ENCODE measurements around the gene RCC1. TPM values are rescaled to one million over a fixed set of nuclear protein-coding genes. Genes with fewer than 3 reads are reported as not detected.
"Not testable (repeated sequence)": the region's sequence is repeated elsewhere in the genome, so short reads cannot be mapped to it uniquely, and the experiment has no call there.

The RCC1 gene
- polyA plus RNA-seq, 1 donor from 2014 or later: 13.3 TPM

- H3K4me1 Mint-ChIP-seq: peaks cover 34 to 42% (median 41%) of the 10 kb centered on the region in 3 donors
- H3K9me3 Mint-ChIP-seq: peaks cover 0 to 3% (median 0%) of the 10 kb centered on the region in 3 donors
- peak overlapping the region; percentile 91 to 99 (median 94) for H3K27ac Mint-ChIP-seq
- peak overlapping the region; percentile 93 to 100 (median 96) for H3K4me3 Mint-ChIP-seq
- H3K27me3 Mint-ChIP-seq: no peaks in the 10 kb centered on the region
- H3K36me3 Mint-ChIP-seq: peaks cover 10% of the 10 kb centered on the region
Measured at GRCh38 chr1:28506907-28507246, 1.0 kb downstream of the RCC1 start.

- H3K27me3 Mint-ChIP-seq: no peaks in the 10 kb centered on the region
- H3K36me3 Mint-ChIP-seq: peaks cover 14% of the 10 kb centered on the region
- H3K9me3 Mint-ChIP-seq: peaks cover 0 to 3% (median 0%) of the 10 kb centered on the region in 3 donors
- peak overlapping the region; percentile 93 to 100 (median 96) for H3K4me3 Mint-ChIP-seq
- H3K4me1 Mint-ChIP-seq: peaks cover 37 to 45% (median 45%) of the 10 kb centered on the region in 3 donors
- peak overlapping the region; percentile 91 to 99 (median 94) for H3K27ac Mint-ChIP-seq
Measured at GRCh38 chr1:28507247-28507645, 1.4 kb downstream of the RCC1 start.

DNA sequence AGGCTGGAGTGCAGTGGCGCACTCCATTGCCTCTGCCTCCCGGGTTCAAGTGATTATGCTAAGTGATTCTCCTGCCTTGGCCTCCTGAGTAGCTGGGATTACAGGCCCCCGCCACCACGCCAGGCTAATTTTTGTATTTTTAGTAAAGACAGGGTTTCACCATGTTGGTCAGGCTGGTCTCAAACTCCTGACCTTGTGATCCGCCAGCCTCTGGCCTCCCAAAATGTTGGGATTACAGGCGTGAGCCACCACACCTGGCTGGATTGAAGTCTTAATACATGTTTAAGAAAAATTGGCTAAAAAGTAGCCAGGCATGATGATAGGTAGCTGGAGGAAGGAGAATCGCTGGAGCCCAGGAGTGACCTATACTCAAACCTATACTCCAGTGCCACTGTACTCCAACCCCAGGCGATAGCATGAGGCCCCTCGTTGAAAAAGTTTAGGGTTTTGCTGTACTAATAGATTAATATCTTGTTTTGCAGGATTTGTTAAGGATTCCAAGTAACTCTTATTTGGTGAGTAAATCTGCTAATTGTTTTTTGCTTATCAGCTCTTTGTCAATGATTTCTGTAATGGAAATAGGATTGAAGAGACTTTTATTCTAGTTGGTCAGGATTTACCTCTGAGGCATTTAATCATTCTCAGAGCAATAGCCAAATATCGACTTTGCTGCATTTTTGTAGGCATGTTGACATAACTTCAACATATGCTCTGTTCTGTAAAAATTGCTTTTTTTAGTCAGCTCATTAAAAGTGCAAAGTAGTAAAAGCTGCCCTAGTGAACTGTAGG is 2.0 kb downstream of the RCC1 start:
- Mint-ChIP-seq H3K4me1 (peaks cover 43 to 51% (median 49%) of the 10 kb centered on the region in 3 donors), H3K36me3 (peaks cover 15% of the 10 kb centered on the region), H3K9me3 (peaks cover 0 to 3% (median 0%) of the 10 kb centered on the region in 3 donors), H3K4me3 (peak overlapping the region; percentile 93 to 100 (median 96)), H3K27me3 (no peaks in the 10 kb centered on the region), H3K27ac (peak overlapping the region; percentile 62 to 94 (median 91))

DNA sequence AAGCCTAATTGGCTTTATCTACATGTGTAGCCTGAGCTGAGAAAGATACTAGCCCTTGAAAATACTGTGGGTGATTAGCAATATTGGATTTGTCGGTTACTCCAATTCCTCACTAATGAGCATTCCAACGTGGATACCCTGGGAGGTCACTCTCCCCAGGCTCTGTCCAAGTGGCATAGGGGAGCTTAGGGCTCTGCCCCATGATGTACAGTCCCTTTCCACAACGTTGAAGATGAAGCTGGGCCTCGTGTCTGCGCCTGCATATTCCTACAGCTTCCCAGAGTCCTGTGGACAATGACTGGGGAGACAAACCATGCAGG is 2.6 kb downstream of the RCC1 start:
- Mint-ChIP-seq H3K27me3 (no peaks in the 10 kb centered on the region), H3K4me3 (peak overlapping the region; percentile 93 to 100 (median 96)), H3K4me1 (peaks cover 43 to 55% (median 49%) of the 10 kb centered on the region in 3 donors), H3K36me3 (peaks cover 16% of the 10 kb centered on the region), H3K9me3 (peaks cover 0 to 3% (median 0%) of the 10 kb centered on the region in 3 donors), H3K27ac (peak overlapping the region; percentile 20 to 91 (median 62))

- Mint-ChIP-seq H3K27me3 (no peaks in the 10 kb centered on the region), H3K4me1 (peaks cover 43 to 57% (median 49%) of the 10 kb centered on the region in 3 donors), H3K4me3 (peak overlapping the region; percentile 89 to 100 (median 94)), H3K9me3 (peaks cover 0 to 3% (median 0%) of the 10 kb centered on the region in 3 donors), H3K36me3 (peaks cover 21% of the 10 kb centered on the region), H3K27ac (peak overlapping the region; percentile 91 to 93 (median 92))
Measured at GRCh38 chr1:28509705-28510272, 3.9 kb downstream of the RCC1 start.

DNA sequence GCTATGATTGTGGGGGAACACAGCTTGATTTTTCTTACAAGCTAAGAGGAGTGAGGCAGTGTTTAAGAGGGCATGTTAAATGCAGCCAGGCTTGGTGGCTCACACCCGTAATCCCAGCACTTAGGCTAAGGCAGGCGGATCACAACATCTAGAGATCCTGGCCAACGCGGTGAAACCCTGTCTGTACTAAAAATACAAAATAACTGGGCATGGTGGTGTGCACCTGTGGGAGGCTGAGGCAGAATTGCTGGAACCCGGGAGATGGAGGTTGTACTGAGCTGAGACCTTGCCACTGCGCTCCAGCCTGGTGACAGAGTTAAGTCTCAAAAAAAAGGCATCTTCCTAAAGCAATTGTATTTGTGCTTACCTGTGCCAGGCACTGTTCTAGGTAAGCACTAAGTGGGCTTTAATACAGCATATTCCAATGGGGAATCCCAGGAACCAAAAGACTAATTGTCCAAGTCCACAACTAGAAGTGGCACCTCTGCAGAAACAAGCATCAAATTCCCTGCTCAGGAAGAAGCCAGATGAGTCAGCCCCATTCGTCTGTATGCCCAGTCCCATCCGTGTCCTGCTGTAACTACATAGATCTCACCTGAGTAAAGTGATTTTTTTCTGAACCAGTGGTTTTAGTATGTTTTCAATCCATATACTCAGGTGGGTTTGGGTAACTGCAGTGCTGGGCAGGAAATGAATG is 4.6 kb downstream of the RCC1 start:
- Mint-ChIP-seq H3K4me3 (peak overlapping the region; percentile 89 to 100 (median 94)), H3K4me1 (peaks cover 42 to 56% (median 45%) of the 10 kb centered on the region in 3 donors), H3K36me3 (peaks cover 21% of the 10 kb centered on the region)

GRCh38 chr1:28510970-28511440 is 5.2 kb downstream of the RCC1 start:
- no peaks in the 10 kb centered on the region for H3K9me3 Mint-ChIP-seq
- peak overlapping the region; percentile 82 to 92 (median 91) for H3K27ac Mint-ChIP-seq
- peaks cover 37 to 53% (median 42%) of the 10 kb centered on the region in 3 donors for H3K4me1 Mint-ChIP-seq
- peak overlapping the region in 3 of 4 donors; percentile 89 to 100 (median 93) for H3K4me3 Mint-ChIP-seq
- no peaks in the 10 kb centered on the region for H3K27me3 Mint-ChIP-seq
- H3K36me3 Mint-ChIP-seq: peaks cover 21% of the 10 kb centered on the region

More for the DNA sequence above, 4.6 kb downstream of the RCC1 start:
- Mint-ChIP-seq H3K9me3 (peaks cover 0 to 3% (median 0%) of the 10 kb centered on the region in 3 donors), H3K27ac (peak overlapping the region; percentile 91 to 93 (median 92)), H3K27me3 (no peaks in the 10 kb centered on the region)

DNA sequence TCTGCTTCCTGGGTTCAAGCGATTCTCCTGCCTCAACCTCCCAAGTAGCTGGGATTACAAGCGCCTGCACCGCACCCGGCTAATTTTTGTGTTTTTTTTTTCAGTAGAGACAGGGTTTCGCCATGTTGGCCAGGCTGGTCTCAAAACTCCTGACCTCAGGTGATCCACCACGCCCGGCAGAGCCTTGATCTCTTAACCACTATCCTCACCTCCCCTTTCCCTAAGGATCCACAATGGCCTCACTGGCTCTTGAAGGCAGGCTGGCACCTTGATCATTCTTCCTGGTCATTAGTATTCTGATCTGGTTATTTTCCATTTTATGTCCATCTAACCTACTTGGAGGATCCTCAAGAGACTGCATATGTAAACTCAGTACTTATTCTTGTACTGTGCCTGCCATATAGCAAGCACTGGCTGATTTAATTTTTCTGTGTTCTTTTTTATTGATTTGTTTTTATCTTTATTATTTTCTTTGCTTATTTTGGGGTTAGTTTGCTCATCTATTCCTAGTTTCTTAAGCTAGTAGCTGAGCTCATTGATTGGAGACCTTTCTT is 6.3 kb downstream of the RCC1 start:
- Mint-ChIP-seq H3K4me3 (peak overlapping the region; percentile 39 to 90 (median 62)), H3K27me3 (no peaks in the 10 kb centered on the region), H3K27ac (peak overlapping the region; percentile 87 to 93 (median 92)), H3K4me1 (peaks cover 43 to 53% (median 48%) of the 10 kb centered on the region in 3 donors), H3K9me3 (no peaks in the 10 kb centered on the region), H3K36me3 (peaks cover 21% of the 10 kb centered on the region)

- Mint-ChIP-seq H3K4me3 (peak overlapping the region in 2 of 4 donors; percentile 36 to 83), H3K4me1 (peaks cover 41 to 54% (median 43%) of the 10 kb centered on the region in 3 donors), H3K27ac (peak overlapping the region; percentile 64 to 80 (median 78)), H3K36me3 (peaks cover 20% of the 10 kb centered on the region)
- not testable (repeated sequence) for H3K27me3 Mint-ChIP-seq, H3K9me3 Mint-ChIP-seq
Measured at GRCh38 chr1:28514445-28514933, 8.6 kb downstream of the RCC1 start.

DNA sequence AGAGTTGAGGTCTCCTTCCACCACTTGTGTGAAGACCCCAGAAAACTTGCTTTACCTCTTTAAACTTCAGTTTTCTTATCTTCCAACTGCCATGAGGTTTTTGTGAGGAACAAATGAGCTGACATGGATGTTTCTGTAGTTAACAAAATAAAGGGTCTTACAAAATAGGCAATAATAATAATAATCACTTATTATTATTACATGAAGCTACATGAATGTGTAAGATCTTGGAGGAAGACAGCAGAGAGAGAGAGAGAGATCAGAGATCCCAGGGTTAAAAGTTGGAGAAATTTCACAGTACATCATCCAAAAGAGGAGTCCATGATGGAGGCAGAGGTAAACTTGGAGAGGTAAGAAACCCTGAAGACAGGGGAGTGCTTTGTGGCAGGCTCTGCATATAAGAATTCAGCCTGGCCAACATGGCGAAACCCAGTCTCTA is 10.7 kb downstream of the RCC1 start:
- Mint-ChIP-seq H3K4me1 (peaks cover 27 to 41% (median 27%) of the 10 kb centered on the region in 3 donors), H3K27ac (peak overlapping the region; percentile 75 to 96 (median 93)), H3K27me3 (peaks cover 2% of the 10 kb centered on the region), H3K36me3 (peaks cover 11% of the 10 kb centered on the region), H3K4me3 (peak overlapping the region in 2 of 4 donors; percentile 49 to 89), H3K9me3 (no peaks in the 10 kb centered on the region)

DNA sequence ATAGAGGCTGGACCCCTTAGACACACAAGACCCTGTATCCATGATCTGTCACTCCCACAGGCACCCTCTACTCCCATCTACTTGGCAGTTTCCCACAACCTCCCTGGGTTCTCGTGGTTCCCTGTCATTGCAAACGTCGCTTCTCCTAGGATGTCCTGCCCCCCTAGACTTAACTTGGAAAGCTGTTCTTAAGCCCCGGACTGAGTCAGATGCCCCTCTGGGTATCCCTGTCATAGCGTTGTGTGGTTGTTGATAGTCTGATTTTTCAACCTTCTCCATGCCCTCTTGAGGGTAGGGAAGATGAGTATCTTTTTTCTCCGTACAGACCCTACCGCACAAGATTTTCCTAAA is 11.8 kb downstream of the RCC1 start:
- H3K4me1 Mint-ChIP-seq: peaks cover 20 to 40% (median 24%) of the 10 kb centered on the region in 3 donors
- peaks cover 6% of the 10 kb centered on the region for H3K36me3 Mint-ChIP-seq
- H3K4me3 Mint-ChIP-seq: peak overlapping the region; percentile 88 to 95 (median 91)

GRCh38 chr1:28518000-28518744 is 12.3 kb downstream of the RCC1 start:
- H3K4me1 Mint-ChIP-seq: peaks cover 18 to 37% (median 23%) of the 10 kb centered on the region in 3 donors
- peak overlapping the region; percentile 75 to 96 (median 93) for H3K27ac Mint-ChIP-seq
- H3K36me3 Mint-ChIP-seq: peaks cover 6% of the 10 kb centered on the region
- no peaks in the 10 kb centered on the region for H3K9me3 Mint-ChIP-seq
- H3K4me3 Mint-ChIP-seq: peak overlapping the region; percentile 89 to 98 (median 92)
- peaks cover 2% of the 10 kb centered on the region for H3K27me3 Mint-ChIP-seq

More for the DNA sequence above, 11.8 kb downstream of the RCC1 start:
- H3K27ac Mint-ChIP-seq: peak overlapping the region; percentile 75 to 96 (median 93)
- no peaks in the 10 kb centered on the region for H3K9me3 Mint-ChIP-seq
- peaks cover 2% of the 10 kb centered on the region for H3K27me3 Mint-ChIP-seq

DNA sequence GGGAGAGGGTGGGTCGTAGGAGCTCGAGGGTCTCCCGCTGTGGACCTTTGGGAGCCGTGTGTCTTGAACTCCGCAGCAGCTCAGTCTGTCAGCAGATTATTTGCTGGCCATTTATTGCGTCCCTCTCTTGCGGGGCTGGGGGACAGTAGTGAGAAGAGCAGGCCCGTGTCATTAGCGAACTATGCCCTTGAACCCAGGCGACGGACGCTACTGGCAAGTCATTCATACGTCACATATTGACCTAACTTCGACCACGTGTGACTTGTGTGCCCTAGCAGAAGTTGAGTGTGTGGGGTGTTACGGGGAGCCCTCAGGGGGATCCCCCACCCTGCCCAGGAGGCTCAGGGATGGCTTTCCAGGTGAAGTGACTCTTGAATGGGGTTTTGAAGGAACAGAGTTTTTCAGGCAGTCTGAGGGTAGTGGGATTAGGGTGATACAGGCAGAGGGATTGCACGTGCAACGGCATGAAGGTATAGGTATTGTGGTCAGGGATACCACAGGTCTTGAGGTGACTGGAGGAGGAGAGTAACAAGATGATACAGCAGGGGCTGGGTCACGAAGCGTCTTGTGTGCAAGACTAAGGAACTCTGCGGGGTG is 13.0 kb downstream of the RCC1 start:
- peak overlapping the region; percentile 89 to 98 (median 92) for H3K4me3 Mint-ChIP-seq
- no peaks in the 10 kb centered on the region for H3K9me3 Mint-ChIP-seq
- H3K27ac Mint-ChIP-seq: peak overlapping the region; percentile 78 to 90 (median 90)
- peaks cover 2% of the 10 kb centered on the region for H3K27me3 Mint-ChIP-seq
- H3K36me3 Mint-ChIP-seq: peaks cover under 1% of the 10 kb centered on the region
- H3K4me1 Mint-ChIP-seq: peaks cover 18 to 35% (median 23%) of the 10 kb centered on the region in 3 donors
